Uterus (tissue), 2 donors: ENCODE data around the gene GTF3C5.

Experiments used
- CTCF ChIP-seq, 4 experiments: fragments of 200-600 bp in 2 of 4; fragments of 450-650 bp in 2 of 4; sonication (generic) in 2 of 4; IDR thresholded peaks; one replicate each; pipeline ENCODE4 v1.5.1; 2016 to 2019; ENCODE audit warnings: antibody characterized with exemption in 4 of 4, mild to moderate bottlenecking in 2 of 4, moderate library complexity in 1 of 4
- POLR2A ChIP-seq, 2 donors: fragments of 450-650 bp; IDR thresholded peaks; one replicate each; pipeline ENCODE4 v1.6.1; 2016; ENCODE audit warnings: antibody characterized with exemption in 2 of 2, mild to moderate bottlenecking in 1 of 2, moderate library complexity in 1 of 2

- no peak for TF ChIP-seq CTCF (IDR thresholded peaks at IDR 0.05)
- TF ChIP-seq POLR2A (IDR thresholded peaks at IDR 0.05): no peak
Observed at GRCh38 chr9:133065070-133065388, 34.2 kb downstream of the GTF3C5 start.
